ENCODE measurements around the gene LYVE1.

- TF ChIP-seq EZH2 (IDR thresholded peaks at IDR 0.05; ENCODE audit: low read depth) (no peak), CTCF (conservative IDR thresholded peaks at IDR 0.05) (no peak)
Observed at GRCh38 chr11:10529279-10529678, 39.2 kb downstream of the LYVE1 start.
